DND-41 (cell line): ENCODE results near the gene NUDC.

Experiments
- ATAC-seq: fragments of 200-7000 bp; cut with Tn5 transposase; 3 replicates; pipeline ENCODE4 v1.9.1; 2021; ENCODE audit warnings: low read depth; ENCODE audit not compliant: insufficient read depth
- DNase-seq: peaks from one replicate; pipeline ENCODE4 v3.0.0-alpha.2; 2020
- H2AFZ ChIP-seq: 2 replicates; pipeline ENCODE4 v1.6.0; 2012; ENCODE audit warnings: low read depth, low read length
- H3K27ac ChIP-seq: 2 replicates; pipeline ENCODE4 v1.5.1; 2012; ENCODE audit warnings: low read length, inconsistent platforms
- H3K27me3 ChIP-seq: fragments of 200-600 bp; sonication (generic); 2 replicates; pipeline ENCODE4 v1.6.0; 2012; ENCODE audit warnings: low read length, mild to moderate bottlenecking, inconsistent platforms; ENCODE audit not compliant: insufficient read depth, poor library complexity
- H3K36me3 ChIP-seq: 2 replicates; pipeline ENCODE4 v1.5.1; 2012; ENCODE audit warnings: low read length, inconsistent platforms; ENCODE audit not compliant: insufficient read depth
- H3K4me1 ChIP-seq: 2 replicates; pipeline ENCODE4 v1.5.1; 2012; ENCODE audit warnings: mild to moderate bottlenecking, low read length; ENCODE audit not compliant: insufficient read depth
- H3K4me2 ChIP-seq: 2 replicates; pipeline ENCODE4 v1.6.0; 2012; ENCODE audit warnings: mild to moderate bottlenecking, moderate library complexity, low read length, inconsistent platforms; ENCODE audit not compliant: insufficient read depth
- H3K4me3 ChIP-seq, 2 experiments: fragments of 200-600 bp in 1 of 2; shearing (Covaris generic) in 1 of 2; 2 replicates each; pipeline ENCODE4 v1.5.1; 2012 to 2016; ENCODE audit warnings: inconsistent platforms in 2 of 2, low read length in 2 of 2, mild to moderate bottlenecking in 2 of 2, low read depth in 1 of 2, moderate library complexity in 1 of 2
- H3K79me2 ChIP-seq: 2 replicates; pipeline ENCODE4 v1.6.0; 2012; ENCODE audit warnings: low read length, inconsistent platforms; ENCODE audit not compliant: insufficient read depth
- H3K9ac ChIP-seq: 2 replicates; pipeline ENCODE4 v1.6.0; 2012; ENCODE audit warnings: low read depth, mild to moderate bottlenecking, inconsistent platforms, low read length, moderate library complexity
- H3K9me3 ChIP-seq: 2 replicates; pipeline ENCODE4 v1.5.1; 2012; ENCODE audit warnings: low read length, moderate library complexity, mild to moderate bottlenecking, inconsistent platforms; ENCODE audit not compliant: insufficient read depth, severe bottlenecking
- H4K20me1 ChIP-seq: 2 replicates; pipeline ENCODE4 v1.6.0; 2012; ENCODE audit warnings: low read length; ENCODE audit not compliant: insufficient read depth
- CTCF ChIP-seq: IDR thresholded peaks from 2 replicates; pipeline ENCODE4 v1.5.1; 2012; ENCODE audit warnings: borderline replicate concordance, low read length, moderate library complexity, mild to moderate bottlenecking; ENCODE audit not compliant: poor library complexity, severe bottlenecking; ENCODE audit errors: extremely low read depth
- EZH2 ChIP-seq: IDR thresholded peaks from 3 replicates; pipeline ENCODE4 v1.6.1; 2012; ENCODE audit warnings: borderline replicate concordance, low read depth, mild to moderate bottlenecking, moderate library complexity, low read length, inconsistent platforms; ENCODE audit not compliant: severe bottlenecking

Gene NUDC

GRCh38 chr1:26894263-26894662, 27.3 kb upstream of the NUDC start:
- no peaks in the 10 kb centered on the region for H3K9me3 ChIP-seq
- no peak for DNase-seq
- TF ChIP-seq CTCF, result no peak
- no peak for TF ChIP-seq EZH2
- no peak overlapping the region for H3K4me3 ChIP-seq
- no peak overlapping the region for H2AFZ ChIP-seq
- H4K20me1 ChIP-seq, result peaks cover 6% of the 10 kb centered on the region; the same call in 1 of the 2 replicates
- no peak overlapping the region for H3K27ac ChIP-seq
- peaks cover 53% of the 10 kb centered on the region for H3K79me2 ChIP-seq
- peaks cover 65% of the 10 kb centered on the region for H3K36me3 ChIP-seq
- no peak overlapping the region for H3K4me2 ChIP-seq
- no peak overlapping the region for H3K9ac ChIP-seq
- no peaks in the 10 kb centered on the region for H3K27me3 ChIP-seq
- ATAC-seq, result no peak
- H3K4me1 ChIP-seq, result peaks cover 30% of the 10 kb centered on the region

DNA sequence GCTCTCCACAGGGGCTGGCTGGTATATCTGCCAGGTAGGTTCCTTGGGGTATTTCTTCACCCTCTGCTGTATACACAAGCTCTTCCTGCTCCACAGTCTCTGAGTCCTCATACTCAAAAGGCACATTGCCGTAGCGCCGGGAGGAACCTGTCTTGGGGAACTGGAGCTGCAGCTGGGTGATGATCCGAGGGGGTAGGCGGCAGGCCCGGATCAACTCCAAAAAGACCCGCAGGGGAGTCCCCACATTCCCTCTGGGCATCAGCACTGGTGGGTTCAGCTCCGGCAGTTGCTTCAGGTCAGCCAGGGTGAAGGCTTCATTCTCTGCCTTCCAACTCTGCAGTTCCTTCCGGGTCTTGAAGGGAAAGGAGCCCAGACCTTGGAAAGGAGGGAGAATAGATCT, 24.2 kb upstream of the NUDC start:
- Histone ChIP-seq H3K4me2 (no peak overlapping the region), H3K4me3 (no peak overlapping the region), H3K36me3 (peaks cover 56% of the 10 kb centered on the region), H4K20me1 (no peaks in the 10 kb centered on the region), H3K9ac (no peak overlapping the region), H3K4me1 (peaks cover 31% of the 10 kb centered on the region), H2AFZ (no peak overlapping the region), H3K79me2 (peaks cover 53% of the 10 kb centered on the region), H3K9me3 (no peaks in the 10 kb centered on the region), H3K27me3 (no peaks in the 10 kb centered on the region), H3K27ac (no peak overlapping the region)
- DNase-seq (no peak), ATAC-seq (no peak)
- TF ChIP-seq EZH2 (no peak), CTCF (no peak)

- peaks cover 31% of the 10 kb centered on the region for H3K4me1 ChIP-seq
- peak; percentile 88 for DNase-seq
- H3K79me2 ChIP-seq, result peaks cover 41% of the 10 kb centered on the region
- peak within 1 kb of the TSS; percentile 98 for H2AFZ ChIP-seq
- peak within 1 kb of the TSS; percentile 82 for H3K4me2 ChIP-seq
- H3K27me3 ChIP-seq, result no peaks in the 10 kb centered on the region
- peak within 1 kb of the TSS; percentile 96 for H3K4me3 ChIP-seq
- peak; percentile 96 for ATAC-seq
- peak within 1 kb of the TSS; percentile 84 for H3K9ac ChIP-seq
- peak within 1 kb of the TSS; percentile 81 for H3K27ac ChIP-seq
- H4K20me1 ChIP-seq, result no peaks in the 10 kb centered on the region
- H3K36me3 ChIP-seq, result peaks cover 30% of the 10 kb centered on the region
- TF ChIP-seq CTCF (no peak), EZH2 (no peak)
- H3K9me3 ChIP-seq, result no peaks in the 10 kb centered on the region
Observed at GRCh38 chr1:26900001-26900814, 21.3 kb upstream of the NUDC start, which contains the start of gene GPATCH3. Gene GPATCH3 (minus strand): TSS chr1:26900467. CDS start chr1:26900442, 25 bp downstream.
